Ishikawa (cell line): ENCODE data around the gene PDSS2.

Experiments
- CEBPB ChIP-seq: IDR thresholded peaks from 2 replicates; pipeline ENCODE4 v1.6.1; 2012
- CREB1 ChIP-seq: IDR thresholded peaks from 2 replicates; pipeline ENCODE4 v1.6.1; 2012; ENCODE audit warnings: low read depth
- EGR1 ChIP-seq: IDR thresholded peaks from 2 replicates; pipeline ENCODE4 v1.6.1; 2012
- EP300 ChIP-seq: IDR thresholded peaks from 2 replicates; pipeline ENCODE4 v1.6.1; 2012; ENCODE audit warnings: borderline replicate concordance
- FOXM1 ChIP-seq: IDR thresholded peaks from 2 replicates; pipeline ENCODE4 v1.6.1; 2012; ENCODE audit warnings: low read depth, borderline replicate concordance
- MAX ChIP-seq: IDR thresholded peaks from 2 replicates; pipeline ENCODE4 v1.6.1; 2012
- NFIC ChIP-seq: IDR thresholded peaks from 2 replicates; pipeline ENCODE4 v1.6.1; 2012
- RAD21 ChIP-seq: IDR thresholded peaks from 2 replicates; pipeline ENCODE4 v1.6.1; 2012; ENCODE audit warnings: low read depth
- REST ChIP-seq: IDR thresholded peaks from 2 replicates; pipeline ENCODE4 v1.6.1; 2012; ENCODE audit warnings: low read depth, mild to moderate bottlenecking
- TAF1 ChIP-seq: IDR thresholded peaks from 2 replicates; pipeline ENCODE4 v1.6.1; 2012; ENCODE audit warnings: low read depth, mild to moderate bottlenecking
- TCF12 ChIP-seq: IDR thresholded peaks from 2 replicates; pipeline ENCODE4 v1.6.1; 2012; ENCODE audit warnings: low read depth
- TEAD4 ChIP-seq: IDR thresholded peaks from 2 replicates; pipeline ENCODE4 v1.6.1; 2012
- USF1 ChIP-seq: IDR thresholded peaks from 2 replicates; pipeline ENCODE4 v1.6.1; 2012
- YY1 ChIP-seq: IDR thresholded peaks from 2 replicates; pipeline ENCODE4 v1.6.1; 2012; ENCODE audit warnings: low read depth
- ZBTB7A ChIP-seq: IDR thresholded peaks from 2 replicates; pipeline ENCODE4 v1.6.1; 2012; ENCODE audit warnings: low read depth

The PDSS2 gene

GRCh38 chr6:107337191-107337741 is 122.1 kb downstream of the PDSS2 start:
- TF ChIP-seq REST (no peak), ZBTB7A (no peak), CEBPB (no peak), NFIC (no peak), MAX (no peak), TEAD4 (no peak), EP300 (no peak), CREB1 (no peak), TAF1 (no peak), TCF12 (no peak), FOXM1 (no peak), USF1 (no peak), RAD21 (no peak), YY1 (no peak), EGR1 (no peak)

GRCh38 chr6:107334026-107334425 is 125.3 kb downstream of the PDSS2 start:
- TF ChIP-seq TAF1 = no peak
- no peak for TF ChIP-seq FOXM1
- TF ChIP-seq NFIC = no peak
- TF ChIP-seq TCF12 = no peak
- no peak for TF ChIP-seq RAD21

- no peak for TF ChIP-seq EGR1
- TF ChIP-seq USF1 = no peak
- no peak for TF ChIP-seq YY1
- TF ChIP-seq TCF12 = no peak
- TF ChIP-seq TAF1 = no peak
- no peak for TF ChIP-seq EP300
- TF ChIP-seq RAD21 = no peak
- TF ChIP-seq ZBTB7A = no peak
- TF ChIP-seq NFIC = no peak
- TF ChIP-seq TEAD4 = no peak
- no peak for TF ChIP-seq MAX
- no peak for TF ChIP-seq CEBPB
- no peak for TF ChIP-seq FOXM1
These were observed 125.9 kb downstream of the PDSS2 start for GRCh38 chr6:107333491-107333890.

- TF ChIP-seq EGR1 (no peak), EP300 (no peak), TAF1 (no peak), NFIC (no peak), TCF12 (no peak), CEBPB (no peak), RAD21 (no peak), MAX (no peak), ZBTB7A (no peak)
These were observed 127.7 kb downstream of the PDSS2 start for GRCh38 chr6:107331409-107332386.

- no peak for TF ChIP-seq YY1
- peak; percentile 69 for TF ChIP-seq USF1
These were observed 129.2 kb downstream of the PDSS2 start for GRCh38 chr6:107330168-107330567.

GRCh38 chr6:107329063-107329860 is 130.1 kb downstream of the PDSS2 start:
- no peak for TF ChIP-seq NFIC
- TF ChIP-seq TEAD4 = no peak
- TF ChIP-seq TCF12 = no peak
- no peak for TF ChIP-seq USF1
- TF ChIP-seq FOXM1 = no peak
- no peak for TF ChIP-seq MAX
- TF ChIP-seq RAD21 = no peak
- TF ChIP-seq EP300 = no peak
- no peak for TF ChIP-seq TAF1
- TF ChIP-seq CREB1 = no peak
- TF ChIP-seq YY1 = no peak
- no peak for TF ChIP-seq ZBTB7A
- no peak for TF ChIP-seq EGR1
- TF ChIP-seq REST = no peak
- no peak for TF ChIP-seq CEBPB
